Measurements from ENCODE around the gene HOXC12. TPM values are rescaled to one million over a fixed set of nuclear protein-coding genes. Genes with fewer than 3 reads are reported as not detected.
A peak's percentile ranks its signal among the peaks of the same experiment; 100 is the strongest.

The HOXC12 gene
- total RNA-seq, 6 experiments from 2014 or later = not detected

GRCh38 chr12:53997204-53998109 lies 42.8 kb downstream of the HOXC12 start:
- peaks cover 68% of the 10 kb centered on the region for H3K27me3 Mint-ChIP-seq (ENCODE audit: insufficient read depth)
- no peaks in the 10 kb centered on the region for H3K36me3 Mint-ChIP-seq (ENCODE audit: low read depth)
- no peaks in the 10 kb centered on the region for H3K9me3 Mint-ChIP-seq
- DNase-seq = no peak
- H3K27ac Mint-ChIP-seq = no peak overlapping the region
- no peak overlapping the region for H3K4me3 Mint-ChIP-seq
- no peak for TF ChIP-seq CTCF (IDR thresholded peaks at IDR 0.05)
- no peaks in the 10 kb centered on the region for H3K4me1 Mint-ChIP-seq (ENCODE audit: low read depth)

- peaks cover 73% of the 10 kb centered on the region for H3K27me3 Mint-ChIP-seq (ENCODE audit: insufficient read depth)
- no peak overlapping the region for H3K27ac Mint-ChIP-seq
- no peak overlapping the region for H3K4me3 Mint-ChIP-seq
- H3K9me3 Mint-ChIP-seq = no peaks in the 10 kb centered on the region
- no peaks in the 10 kb centered on the region for H3K4me1 Mint-ChIP-seq (ENCODE audit: low read depth)
- no peak for TF ChIP-seq CTCF (IDR thresholded peaks at IDR 0.05)
- no peaks in the 10 kb centered on the region for H3K36me3 Mint-ChIP-seq (ENCODE audit: low read depth)
- DNase-seq = no peak
These were observed 43.6 kb downstream of the HOXC12 start for GRCh38 chr12:53998110-53998899.

- no peaks in the 10 kb centered on the region for H3K9me3 Mint-ChIP-seq
- H3K4me3 Mint-ChIP-seq = no peak overlapping the region
- H3K27ac Mint-ChIP-seq = no peak overlapping the region
- no peaks in the 10 kb centered on the region for H3K4me1 Mint-ChIP-seq (ENCODE audit: low read depth)
- no peak for TF ChIP-seq CTCF (IDR thresholded peaks at IDR 0.05)
- peaks cover 70% of the 10 kb centered on the region for H3K27me3 Mint-ChIP-seq (ENCODE audit: insufficient read depth)
- DNase-seq = no peak
- no peaks in the 10 kb centered on the region for H3K36me3 Mint-ChIP-seq (ENCODE audit: low read depth)
These were observed 44.2 kb downstream of the HOXC12 start for GRCh38 chr12:53998900-53999236.

- H3K36me3 Mint-ChIP-seq (ENCODE audit: low read depth) = no peaks in the 10 kb centered on the region
- H3K4me3 Mint-ChIP-seq = peak overlapping the region; percentile 80
- TF ChIP-seq CTCF (IDR thresholded peaks at IDR 0.05) = no peak
- H3K9me3 Mint-ChIP-seq = no peaks in the 10 kb centered on the region
- peaks cover 71% of the 10 kb centered on the region for H3K27me3 Mint-ChIP-seq (ENCODE audit: insufficient read depth)
- no peaks in the 10 kb centered on the region for H3K4me1 Mint-ChIP-seq (ENCODE audit: low read depth)
- DNase-seq = peak; percentile 20
- H3K27ac Mint-ChIP-seq = no peak overlapping the region; the same call in 1 of the 2 replicates
These were observed 44.9 kb downstream of the HOXC12 start for GRCh38 chr12:53999559-54000115.

GRCh38 chr12:54000116-54001114 lies 45.7 kb downstream of the HOXC12 start, which contains the start of gene HOXC9:
Gene HOXC9 (plus strand): TSS chr12:54000161. CDS start chr12:54000189, 28 bp downstream.
- Mint-ChIP-seq H3K27me3 (ENCODE audit: insufficient read depth) (peaks cover 72% of the 10 kb centered on the region), H3K27ac (no peak within 1 kb of the TSS; the same call in 1 of the 2 replicates), H3K4me3 (peak within 1 kb of the TSS; percentile 80), H3K36me3 (ENCODE audit: low read depth) (no peaks in the 10 kb centered on the region), H3K9me3 (no peaks in the 10 kb centered on the region), H3K4me1 (ENCODE audit: low read depth) (no peaks in the 10 kb centered on the region; the same call in 1 of the 2 replicates)
- no peak for TF ChIP-seq CTCF (IDR thresholded peaks at IDR 0.05)
- no peak for DNase-seq

Data from HFFc6 (cell line).